Neutrophil (primary cell): Measurements from ENCODE around the gene STAP2.
A peak's percentile ranks its signal among the peaks of the same experiment; 100 is the strongest.

ENCODE experiments used
- H3K27ac ChIP-seq: fragments of 200-600 bp; sonication (generic); 2 replicates; pipeline ENCODE4 v1.5.1; 2016; ENCODE audit warnings: mild to moderate bottlenecking, moderate library complexity
- H3K27me3 ChIP-seq: fragments of 200-600 bp; sonication (generic); 2 replicates; pipeline ENCODE4 v1.6.0; 2016; ENCODE audit warnings: mild to moderate bottlenecking
- H3K36me3 ChIP-seq: fragments of 200-600 bp; sonication (generic); 2 replicates; pipeline ENCODE4 v1.5.1; 2017
- H3K4me1 ChIP-seq, 2 experiments: fragments of 200-600 bp in 1 of 2; sonication (generic) in 1 of 2; 1 replicate in 1 of 2; 2 replicates in 1 of 2; pipeline versions ENCODE4 v1.5.1 to v1.6.1; 2013 to 2016; ENCODE audit warnings: low read depth in 1 of 2, low read length in 1 of 2, mild to moderate bottlenecking in 1 of 2, moderate library complexity in 1 of 2; ENCODE audit not compliant: control insufficient read depth in 1 of 2, insufficient read depth in 1 of 2
- H3K4me3 ChIP-seq, 2 experiments: fragments of 200-600 bp in 1 of 2; sonication (generic) in 1 of 2; 1 replicate in 1 of 2; 2 replicates in 1 of 2; pipeline ENCODE4 v1.5.1; 2013 to 2016; ENCODE audit warnings: low read depth in 1 of 2, low read length in 1 of 2, mild to moderate bottlenecking in 1 of 2, moderate library complexity in 1 of 2
- H3K9me3 ChIP-seq: fragments of 200-600 bp; sonication (generic); 2 replicates; pipeline ENCODE4 v1.5.1; 2016
- CTCF ChIP-seq: fragments of 200-600 bp; sonication (generic); IDR thresholded peaks from 2 replicates; pipeline ENCODE4 v1.5.1; 2016; ENCODE audit warnings: antibody characterized with exemption

Gene STAP2

GRCh38 chr19:4347521-4347920, 8.9 kb upstream of the STAP2 start:
- Histone ChIP-seq H3K27ac (no peak overlapping the region), H3K4me3 (no peak overlapping the region), H3K36me3 (no peaks in the 10 kb centered on the region), H3K27me3 (no peaks in the 10 kb centered on the region), H3K4me1 (peaks cover 14% of the 10 kb centered on the region in 2 experiments), H3K9me3 (no peaks in the 10 kb centered on the region)
- no peak for TF ChIP-seq CTCF

- no peak for TF ChIP-seq CTCF
- peaks cover 19 to 20% of the 10 kb centered on the region in 2 experiments for H3K4me1 ChIP-seq
- H3K27me3 ChIP-seq = no peaks in the 10 kb centered on the region
- no peaks in the 10 kb centered on the region for H3K9me3 ChIP-seq
- no peak overlapping the region for H3K4me3 ChIP-seq
- H3K27ac ChIP-seq = no peak overlapping the region
- no peaks in the 10 kb centered on the region for H3K36me3 ChIP-seq
These were observed 7.4 kb upstream of the STAP2 start for GRCh38 chr19:4346020-4346383.

GRCh38 chr19:4345342-4346019, 6.9 kb upstream of the STAP2 start:
- Histone ChIP-seq H3K9me3 (no peaks in the 10 kb centered on the region), H3K4me1 (peaks cover 19 to 20% of the 10 kb centered on the region in 2 experiments), H3K27me3 (no peaks in the 10 kb centered on the region), H3K27ac (no peak overlapping the region), H3K36me3 (no peaks in the 10 kb centered on the region), H3K4me3 (no peak overlapping the region)
- no peak for TF ChIP-seq CTCF

GRCh38 chr19:4343370-4344307, 5.0 kb upstream of the STAP2 start, which contains the start of gene MPND:
MPND (plus strand) TSS chr19:4343562; CDS start chr19:4343594, 32 bp downstream.
- H3K4me1 ChIP-seq = peaks cover 22 to 24% of the 10 kb centered on the region in 2 experiments
- peak; percentile 52 for TF ChIP-seq CTCF
- H3K9me3 ChIP-seq = no peaks in the 10 kb centered on the region
- peak within 1 kb of the TSS; percentile 92 for H3K27ac ChIP-seq
- peaks cover 3% of the 10 kb centered on the region for H3K27me3 ChIP-seq
- H3K36me3 ChIP-seq = no peaks in the 10 kb centered on the region
- peak within 1 kb of the TSS; percentile 93 to 96 for H3K4me3 ChIP-seq

GRCh38 chr19:4342615-4343369, 4.2 kb upstream of the STAP2 start:
- TF ChIP-seq CTCF = peak; percentile 26
- peaks cover 11% of the 10 kb centered on the region for H3K27me3 ChIP-seq

More at GRCh38 chr19:4342615-4343369, 4.2 kb upstream of the STAP2 start:
- peaks cover 29 to 30% of the 10 kb centered on the region in 2 experiments for H3K4me1 ChIP-seq
- peak overlapping the region; percentile 92 for H3K27ac ChIP-seq
- H3K4me3 ChIP-seq = peak overlapping the region; percentile 93 to 96
- no peaks in the 10 kb centered on the region for H3K36me3 ChIP-seq
- no peaks in the 10 kb centered on the region for H3K9me3 ChIP-seq
